Activated CD4-positive, alpha-beta T cell treated with anti-CD3 and anti-CD28 coated beads for 4 hours (primary cell): ENCODE data around the gene SPIN2A.
A peak's percentile ranks its signal among the peaks of the same experiment; 100 is the strongest.
"Not testable (repeated sequence)": the region's sequence is repeated elsewhere in the genome, so short reads cannot be mapped to it uniquely, and the experiment has no call there.

Source experiments
- DNase-seq, 2 donors: peaks; one replicate each; pipeline ENCODE4 v3.0.0-alpha.2; 2020

The SPIN2A gene

DNA sequence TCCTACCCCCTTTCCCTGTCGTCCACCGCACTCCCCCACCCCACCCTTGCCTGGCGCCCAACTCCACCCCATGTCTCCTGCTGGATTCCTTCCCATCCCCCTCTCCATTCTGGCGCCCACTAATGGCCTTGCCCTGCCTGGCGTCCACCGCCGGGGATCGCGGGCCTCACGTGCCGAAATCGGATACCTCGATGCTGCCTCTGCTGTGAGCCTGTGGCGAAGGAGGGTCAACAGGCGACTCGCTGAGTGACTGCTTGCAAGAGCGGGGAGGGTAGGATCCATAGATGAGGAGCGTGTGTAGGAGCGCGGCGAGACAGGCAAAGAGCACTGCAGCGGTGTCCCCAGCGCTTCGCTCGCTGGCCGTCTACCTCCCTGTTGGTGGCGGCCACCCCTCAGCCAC lies at the start of gene SPIN2A:
Gene SPIN2A, minus strand, starts transcription at position 325 of the 400 bp plus-strand sequence. CDS start 800 bp downstream, outside the sequence.
- not testable (repeated sequence) for DNase-seq

DNA sequence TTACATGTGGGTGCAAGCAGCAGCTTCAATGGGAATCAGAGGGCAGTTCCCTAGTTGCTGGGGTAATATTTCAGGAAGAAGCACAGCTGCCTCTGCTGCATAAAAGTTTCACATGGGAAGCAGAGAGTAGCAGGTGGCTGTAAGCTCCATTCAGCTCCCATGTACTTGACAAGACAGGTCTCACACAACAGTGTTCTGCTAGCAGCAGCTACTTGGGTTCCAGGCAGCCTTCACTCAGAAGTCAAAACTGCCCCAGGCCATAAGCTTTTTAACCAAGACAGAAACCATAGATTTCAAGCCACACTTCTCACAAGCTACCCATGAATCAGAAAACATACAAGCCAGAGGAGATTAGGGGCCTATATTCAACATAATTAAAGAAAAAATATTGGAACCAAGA lies 41.4 kb upstream of the SPIN2A start:
- no peak for DNase-seq

DNA sequence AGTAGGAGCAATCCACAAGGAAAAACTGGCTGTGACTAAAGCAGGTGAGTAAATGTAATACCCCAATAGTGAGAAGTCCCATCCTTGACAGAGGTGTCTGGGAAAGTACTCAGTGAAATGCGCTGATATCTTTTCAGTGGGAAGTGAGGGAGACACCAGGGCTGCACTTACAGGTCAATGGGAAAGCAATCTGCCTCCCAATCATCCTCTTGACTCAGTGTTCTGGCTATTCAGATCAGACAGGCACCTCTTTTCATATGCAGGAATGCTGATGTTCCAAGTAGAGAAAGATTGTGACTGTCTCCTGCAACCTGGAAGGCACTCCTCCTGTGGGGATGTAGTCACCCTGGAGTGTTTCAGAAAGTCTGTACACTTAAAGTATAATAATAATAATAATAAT lies 39.9 kb upstream of the SPIN2A start:
- no peak for DNase-seq

DNA sequence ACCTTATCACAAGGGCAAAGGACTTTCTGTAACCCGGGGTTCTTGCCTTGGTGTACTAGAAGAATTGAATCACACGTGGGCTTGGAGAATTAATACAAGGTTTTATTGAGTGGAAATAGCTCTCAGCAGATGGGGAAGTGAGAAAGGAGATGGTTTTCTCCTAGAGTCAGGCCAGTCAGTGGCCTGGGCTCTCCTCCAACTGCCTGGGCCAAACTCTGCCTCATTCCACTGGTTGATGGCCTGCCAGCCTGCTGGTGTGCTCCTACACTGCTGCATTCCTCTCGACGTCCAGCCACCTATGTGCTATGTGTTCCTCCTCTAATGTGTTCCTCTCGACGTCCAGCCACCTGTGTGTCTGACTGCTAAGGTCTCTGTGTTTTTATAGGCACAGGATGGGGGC lies 35.3 kb upstream of the SPIN2A start:
- no peak for DNase-seq

DNA sequence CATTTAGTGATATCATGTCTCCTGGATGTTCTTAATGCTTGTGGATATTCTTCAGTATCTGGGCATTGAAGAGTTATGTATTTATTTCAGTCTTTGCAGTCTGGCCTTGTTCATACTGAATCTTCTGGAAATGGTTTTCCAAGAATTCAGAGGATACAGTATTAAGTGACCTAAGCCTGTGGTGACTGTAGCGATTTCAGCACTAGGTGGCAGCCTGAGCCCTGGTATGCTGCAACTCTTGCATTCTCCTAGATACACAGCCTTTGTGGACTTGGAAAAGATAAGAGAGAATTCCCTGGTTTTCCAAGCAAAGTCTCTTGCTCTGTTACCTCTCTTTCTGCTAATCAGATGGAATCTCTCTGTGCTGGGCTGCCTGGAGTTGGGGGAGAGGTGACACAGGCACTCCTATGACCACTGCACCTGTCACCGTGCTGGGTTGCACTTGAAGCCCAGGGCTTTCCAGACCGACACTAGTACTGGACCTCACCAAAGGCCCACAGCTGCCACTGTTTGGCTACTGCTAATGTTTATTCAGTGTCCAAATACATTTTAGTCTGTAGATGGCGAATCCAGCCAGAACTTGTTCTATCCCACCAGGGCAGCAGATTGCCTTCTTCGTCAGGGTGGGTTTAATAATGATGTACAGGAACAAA lies 19.3 kb upstream of the SPIN2A start:
- no peak for DNase-seq

DNA sequence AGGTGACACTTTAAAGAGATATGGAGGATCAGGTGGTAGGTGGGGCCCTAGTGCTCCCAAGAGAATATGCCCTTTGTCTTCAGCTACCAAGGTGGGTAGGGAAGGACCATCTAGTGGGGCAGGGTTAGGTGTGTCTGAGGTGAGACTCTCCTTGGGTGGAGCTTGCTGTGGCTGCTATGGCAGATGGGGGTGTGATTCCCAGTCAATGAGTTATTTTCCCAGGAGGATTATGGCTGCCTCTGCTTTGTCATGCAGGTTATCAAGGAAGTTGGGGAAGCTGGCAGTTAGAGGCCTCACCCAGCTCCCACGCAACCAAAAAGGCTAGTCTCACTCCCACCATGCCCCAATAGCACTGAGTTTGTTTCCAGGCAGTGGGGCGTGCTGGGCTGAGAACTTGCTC lies 18.0 kb upstream of the SPIN2A start:
- no peak for DNase-seq

DNA sequence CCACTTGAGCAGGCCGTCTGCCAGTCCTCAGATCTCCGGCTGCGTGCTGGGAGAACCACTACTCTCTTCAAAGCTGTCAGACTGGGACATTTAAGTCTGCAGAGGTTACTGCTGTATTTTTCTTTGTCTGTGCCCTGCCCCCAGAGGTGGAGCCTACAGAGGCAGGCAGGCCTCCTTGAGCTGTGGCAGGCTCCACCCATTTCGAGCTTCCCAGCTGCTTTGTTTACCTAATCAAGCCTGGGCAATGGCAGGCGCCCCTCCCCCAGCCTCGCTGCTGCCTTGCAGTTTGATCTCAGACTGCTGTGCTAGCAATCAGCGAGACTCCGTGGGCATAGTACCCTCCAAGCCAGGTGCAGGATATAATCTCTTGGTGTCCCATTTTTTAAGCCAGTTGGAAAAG lies 15.0 kb upstream of the SPIN2A start:
- not testable (repeated sequence) for DNase-seq

DNA sequence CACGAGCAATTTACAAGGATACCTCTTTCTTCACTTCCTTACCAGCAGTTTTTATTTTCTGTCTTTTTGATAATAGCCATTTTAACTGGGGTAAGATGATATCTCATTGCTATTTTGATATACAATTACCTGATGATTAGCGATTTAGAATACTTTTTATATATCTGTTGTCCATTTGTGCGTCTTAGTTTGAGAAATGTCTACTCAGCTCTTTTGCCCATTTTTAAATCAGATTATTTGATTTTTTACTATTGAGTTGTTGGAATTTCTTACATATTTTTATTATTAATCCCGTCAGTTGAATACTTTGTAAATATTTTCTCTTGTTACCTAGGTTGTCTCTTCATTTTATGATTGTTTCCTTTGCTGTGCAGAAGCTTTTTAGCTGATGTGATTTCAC lies 1.5 kb upstream of the SPIN2A start:
- no peak for DNase-seq

DNA sequence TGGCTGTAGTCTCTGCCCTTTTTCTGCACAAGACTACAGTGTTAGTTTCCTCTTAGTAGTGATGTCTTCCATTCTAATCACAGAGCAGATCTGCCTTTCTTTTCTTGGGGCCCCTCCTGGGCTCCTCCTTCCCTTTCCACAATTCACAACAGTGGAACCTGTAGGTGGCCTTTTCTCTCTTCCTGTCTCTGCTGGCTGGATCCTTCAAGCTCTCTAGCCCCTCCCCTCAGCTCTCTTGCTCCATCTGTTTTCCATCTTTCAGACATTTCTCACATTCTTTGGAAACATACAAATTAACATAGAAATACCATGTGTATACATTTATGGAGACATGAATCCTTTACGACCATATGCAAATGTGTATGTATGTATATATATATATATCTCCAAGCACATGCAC lies 304 bp upstream of the SPIN2A start:
- DNase-seq, result no peak

DNA sequence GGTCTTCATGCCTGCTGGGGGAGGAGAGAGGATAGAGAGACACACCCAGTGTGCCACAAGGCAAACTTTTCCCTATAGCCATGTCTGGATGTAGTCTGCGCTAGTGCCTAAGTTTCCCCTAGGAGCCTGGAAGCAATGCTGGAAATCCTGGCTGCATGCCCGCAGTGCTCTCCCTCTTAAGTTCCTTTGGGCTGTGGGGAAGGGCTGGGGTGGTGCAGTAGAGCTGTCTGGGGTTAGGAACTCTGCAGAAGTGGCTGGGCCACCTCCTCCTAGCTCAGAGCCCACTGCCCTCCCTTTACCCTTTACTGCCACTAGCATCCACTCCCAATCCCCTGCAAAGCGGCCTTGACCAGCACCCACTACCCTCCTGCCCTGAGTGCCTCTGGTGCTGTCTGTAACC lies 608 bp downstream of the SPIN2A start:
- not testable (repeated sequence) for DNase-seq

DNA sequence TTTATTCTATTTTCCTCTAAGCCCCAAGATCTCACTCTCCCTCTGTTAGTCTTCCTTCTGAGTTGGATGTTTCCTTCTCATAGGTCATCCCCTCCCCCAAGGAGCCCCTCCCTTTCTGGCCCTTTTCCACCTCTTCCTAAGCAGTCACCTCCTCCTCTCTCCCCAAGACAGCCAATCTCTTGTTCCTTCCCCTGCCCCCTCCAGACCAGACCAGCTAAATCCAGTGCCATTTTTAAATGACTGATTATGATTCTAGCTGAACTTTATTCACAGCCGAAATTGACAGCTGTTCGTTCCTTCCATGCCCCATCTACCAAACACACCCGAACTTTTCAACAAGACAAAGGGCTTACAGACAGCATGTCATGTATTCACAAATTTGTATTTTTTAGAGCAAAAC lies 1.9 kb downstream of the SPIN2A start:
- no peak for DNase-seq

DNA sequence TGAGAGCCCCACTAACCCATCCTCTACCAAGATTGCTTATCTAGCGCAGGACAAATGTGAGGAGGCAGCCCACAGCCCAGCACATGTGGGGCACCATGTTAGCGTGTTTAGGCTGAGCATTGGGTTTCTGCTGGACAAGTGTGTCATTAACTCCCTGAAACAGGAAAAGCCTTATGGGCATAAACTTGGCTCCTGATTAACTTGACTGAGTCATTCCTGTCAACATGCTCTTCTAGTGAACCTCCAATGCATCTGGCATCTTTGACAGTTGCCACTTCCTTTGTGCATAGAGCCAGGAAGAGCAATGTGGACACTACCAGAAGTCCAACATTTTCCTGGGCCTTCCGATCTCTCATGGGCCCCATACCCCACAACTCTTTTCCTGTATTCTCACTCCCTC lies 2.5 kb downstream of the SPIN2A start:
- no peak for DNase-seq

DNA sequence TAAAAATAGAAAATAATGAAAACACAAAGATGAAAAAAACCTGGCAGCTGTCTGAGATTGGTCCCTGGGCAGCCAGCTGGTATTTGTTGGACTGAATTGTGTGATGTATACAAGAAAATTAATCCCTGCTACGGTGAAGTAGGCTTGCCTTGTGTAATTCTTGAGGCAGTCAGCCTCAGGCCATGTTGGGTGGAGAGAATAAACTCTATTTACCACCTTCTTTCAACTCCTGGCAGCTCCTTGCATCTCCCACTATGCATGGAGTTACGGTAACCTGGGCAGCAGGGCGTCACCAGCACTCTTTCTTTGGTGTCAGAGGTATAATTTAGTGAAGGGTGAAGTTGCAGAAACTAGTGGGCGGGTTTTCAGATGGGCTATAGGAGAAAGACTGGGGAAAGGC lies 3.5 kb downstream of the SPIN2A start:
- DNase-seq, result no peak

DNA sequence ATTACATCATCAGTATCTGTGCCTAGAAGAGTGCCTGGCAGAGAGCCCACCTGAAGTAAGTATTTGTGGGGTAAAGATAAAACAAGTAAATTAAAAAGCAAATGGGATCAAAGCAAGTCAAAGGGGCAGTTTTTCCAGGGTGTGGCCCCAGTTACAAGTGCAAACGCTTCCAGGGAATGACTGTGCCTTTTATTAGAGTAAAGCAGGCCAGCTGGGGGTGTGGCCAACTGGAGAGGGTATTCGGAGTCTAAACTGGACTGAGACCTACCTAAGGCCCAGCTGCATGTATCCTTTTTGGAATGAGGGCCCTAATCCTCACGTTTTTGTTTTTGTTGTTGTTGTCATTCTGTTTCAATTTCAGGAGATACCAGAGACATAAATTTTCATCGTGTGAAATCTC lies 3.9 kb downstream of the SPIN2A start:
- DNase-seq, result not testable (repeated sequence)

DNA sequence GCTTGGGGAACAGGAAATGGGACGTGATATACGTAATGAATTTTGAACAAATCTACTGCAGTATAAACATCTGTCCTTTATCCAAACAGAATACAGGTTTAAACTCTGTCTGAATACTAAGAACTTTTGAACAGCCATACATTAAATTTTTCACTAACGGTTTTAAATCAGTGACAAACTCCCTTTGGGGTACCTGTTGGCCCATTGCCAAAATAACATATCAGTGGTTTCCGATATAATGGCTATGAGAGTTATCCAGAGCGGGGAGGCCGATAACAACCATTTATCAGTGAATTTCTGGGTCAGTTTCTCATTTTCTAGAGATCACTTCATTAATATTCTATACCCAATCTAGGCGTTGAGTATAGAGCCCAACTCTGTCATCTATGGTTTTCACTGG lies 5.2 kb downstream of the SPIN2A start:
- DNase-seq, result no peak

DNA sequence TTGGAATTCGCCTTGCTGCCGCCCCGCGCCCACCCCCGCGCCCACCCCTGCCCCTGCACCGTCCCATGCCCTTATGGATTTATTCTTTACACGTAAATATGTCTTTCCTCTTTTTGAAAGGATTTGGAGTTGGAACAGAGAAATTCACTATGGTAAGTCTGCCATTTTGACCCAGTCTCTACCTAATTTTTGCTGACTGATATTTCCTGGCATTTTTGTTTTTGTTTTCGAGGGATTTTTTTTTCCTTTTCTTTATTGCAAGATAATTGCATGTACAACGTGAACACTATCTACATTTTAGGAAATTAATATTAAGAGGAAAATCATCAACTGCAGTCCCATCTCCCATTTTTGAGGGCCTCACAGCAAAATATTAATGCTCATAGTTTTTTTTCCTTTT lies 15.4 kb downstream of the SPIN2A start:
- DNase-seq, result no peak

DNA sequence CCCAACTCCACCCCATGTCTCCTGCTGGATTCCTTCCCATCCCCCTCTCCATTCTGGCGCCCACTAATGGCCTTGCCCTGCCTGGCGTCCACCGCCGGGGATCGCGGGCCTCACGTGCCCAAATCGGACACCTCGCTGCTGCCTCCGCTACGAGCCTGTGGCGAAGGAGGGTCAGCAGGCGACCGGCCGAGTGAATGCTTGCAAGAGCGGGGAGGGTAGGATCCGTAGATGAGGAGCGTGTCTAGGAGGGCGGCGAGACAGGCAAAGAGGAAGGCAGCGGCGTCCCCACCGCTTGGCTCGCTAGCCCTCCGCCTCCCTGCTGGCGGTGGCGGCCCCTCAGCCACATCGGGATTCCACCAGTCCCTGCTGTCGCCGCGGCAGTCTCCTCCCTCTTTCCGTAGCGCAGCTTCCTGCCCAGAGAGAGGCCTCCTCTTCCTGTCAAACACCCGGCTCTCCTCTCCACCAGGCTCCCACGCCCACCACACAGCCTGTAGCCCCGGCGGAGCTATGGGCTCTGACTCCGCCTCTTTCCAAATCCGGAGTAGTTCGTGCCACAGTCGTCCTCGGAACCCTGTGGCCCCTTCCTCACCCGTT lies 15.9 kb downstream of the SPIN2A start, which contains the start of gene SPIN2B:
Gene SPIN2B, minus strand, starts transcription at position 387 of the 594 bp plus-strand sequence.
- DNase-seq, result peak; percentile 67 to 75

DNA sequence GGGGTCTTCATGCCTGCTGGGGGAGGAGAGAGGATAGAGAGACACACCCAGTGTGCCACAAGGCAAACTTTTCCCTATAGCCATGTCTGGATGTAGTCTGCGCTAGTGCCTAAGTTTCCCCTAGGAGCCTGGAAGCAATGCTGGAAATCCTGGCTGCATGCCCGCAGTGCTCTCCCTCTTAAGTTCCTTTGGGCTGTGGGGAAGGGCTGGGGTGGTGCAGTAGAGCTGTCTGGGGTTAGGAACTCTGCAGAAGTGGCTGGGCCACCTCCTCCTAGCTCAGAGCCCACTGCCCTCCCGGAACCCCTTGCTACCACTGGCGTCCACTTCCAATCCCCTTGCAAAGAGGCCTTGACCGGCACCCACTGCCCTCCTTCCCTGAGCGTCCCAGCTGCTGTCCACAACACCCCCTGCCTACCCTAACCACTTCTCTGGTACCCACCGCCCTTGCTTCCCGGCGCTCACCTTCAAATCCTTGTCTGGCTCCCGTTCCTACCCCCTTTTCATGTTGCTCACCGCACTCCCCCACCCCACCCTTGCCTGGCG lies 16.5 kb downstream of the SPIN2A start:
- DNase-seq, result not testable (repeated sequence)

DNA sequence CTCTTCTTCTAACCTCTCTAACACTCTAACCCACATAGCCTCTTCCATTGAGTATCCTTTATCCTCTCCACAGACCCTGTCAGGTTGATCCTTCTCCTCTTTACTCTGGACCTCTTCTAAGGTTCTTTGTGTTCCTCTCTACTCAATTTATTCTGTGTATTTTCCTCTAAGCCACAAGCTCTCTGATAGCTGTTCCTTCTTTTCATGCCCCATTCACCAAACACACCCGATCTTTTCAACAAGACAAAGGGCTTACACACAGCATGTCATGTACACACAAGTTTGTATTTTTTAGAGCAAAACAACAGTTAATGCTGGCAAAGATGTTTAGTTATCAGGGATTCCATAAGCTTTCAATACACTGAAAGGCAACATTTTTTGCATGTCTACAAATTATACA lies 17.8 kb downstream of the SPIN2A start:
- DNase-seq, result no peak

DNA sequence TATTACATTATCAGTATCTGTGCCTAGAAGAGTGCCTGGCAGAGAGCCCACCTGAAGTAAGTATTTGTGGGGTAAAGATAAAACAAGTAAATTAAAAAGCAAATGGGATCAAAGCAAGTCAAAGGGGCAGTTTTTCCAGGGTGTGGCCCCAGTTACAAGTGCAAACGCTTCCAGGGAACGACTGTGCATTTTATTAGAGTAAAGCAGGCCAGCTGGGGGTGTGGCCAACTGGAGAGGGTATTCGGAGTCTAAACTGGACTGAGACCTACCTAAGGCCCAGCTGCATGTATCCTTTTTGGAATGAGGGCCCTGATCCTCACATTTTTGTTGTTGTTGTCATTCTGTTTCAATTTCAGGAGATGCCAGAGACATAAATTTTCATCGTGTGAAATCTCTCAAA lies 19.6 kb downstream of the SPIN2A start:
- DNase-seq, result not testable (repeated sequence)

DNA sequence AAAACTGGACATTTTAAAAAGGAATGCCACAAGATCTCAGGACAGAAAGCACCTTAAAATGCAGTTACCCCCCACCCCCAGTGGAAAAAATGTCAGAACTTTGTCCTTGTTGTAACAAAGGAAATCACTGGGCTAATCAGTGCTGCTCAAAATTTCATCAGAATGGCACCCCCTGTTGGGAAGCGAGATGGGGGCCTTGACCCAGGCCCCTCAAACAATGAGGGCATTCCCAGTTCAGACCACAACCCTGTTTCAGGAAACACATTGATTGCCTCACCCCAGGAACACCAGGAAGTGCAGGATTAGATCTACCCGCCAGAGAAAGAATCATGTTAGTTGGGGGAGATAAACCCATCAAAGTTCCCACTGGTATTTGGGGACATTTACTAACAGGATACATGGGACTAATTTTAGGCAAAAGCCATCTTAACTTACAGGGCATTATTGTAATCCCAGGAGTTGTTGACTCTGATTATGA lies 32.2 kb downstream of the SPIN2A start:
- DNase-seq, result no peak

DNA sequence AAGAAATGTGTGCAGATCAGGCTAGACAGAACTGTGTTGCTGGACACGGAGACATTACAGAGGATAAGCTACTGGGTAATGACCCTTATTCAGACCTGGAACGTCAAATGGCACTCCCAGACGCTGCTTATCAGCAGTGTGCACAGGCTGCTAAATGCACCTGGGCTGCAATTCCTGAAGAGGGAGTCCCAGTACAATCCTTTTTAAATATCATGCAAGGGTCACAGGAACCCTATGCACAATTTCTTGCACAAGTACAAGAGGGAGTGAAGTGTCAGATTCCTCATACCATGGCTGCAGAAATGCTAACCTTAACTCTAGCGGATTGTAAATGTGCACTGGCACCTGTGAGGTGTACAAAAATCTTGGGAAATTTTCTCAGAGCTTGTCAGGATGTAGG lies 32.8 kb downstream of the SPIN2A start:
- no peak for DNase-seq

DNA sequence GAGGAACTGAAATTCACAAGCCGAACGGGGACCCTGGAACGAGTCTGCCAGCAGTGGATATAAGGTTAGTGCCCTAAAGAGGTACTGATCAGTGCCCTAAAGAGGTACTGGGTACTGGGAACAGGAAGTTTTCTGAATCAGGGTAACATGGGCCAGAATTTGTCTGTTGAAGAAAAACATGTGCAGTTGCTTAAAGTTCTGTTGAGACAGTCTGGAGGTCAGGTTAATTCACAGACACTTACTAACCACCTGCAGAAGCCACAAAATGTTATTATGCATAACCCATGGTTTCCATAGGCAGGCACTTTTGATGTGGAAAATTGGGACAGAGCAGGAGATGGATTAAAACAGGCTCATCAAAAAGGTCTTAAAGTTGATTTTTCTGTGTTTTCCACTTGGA lies 33.7 kb downstream of the SPIN2A start:
- DNase-seq, result no peak

DNA sequence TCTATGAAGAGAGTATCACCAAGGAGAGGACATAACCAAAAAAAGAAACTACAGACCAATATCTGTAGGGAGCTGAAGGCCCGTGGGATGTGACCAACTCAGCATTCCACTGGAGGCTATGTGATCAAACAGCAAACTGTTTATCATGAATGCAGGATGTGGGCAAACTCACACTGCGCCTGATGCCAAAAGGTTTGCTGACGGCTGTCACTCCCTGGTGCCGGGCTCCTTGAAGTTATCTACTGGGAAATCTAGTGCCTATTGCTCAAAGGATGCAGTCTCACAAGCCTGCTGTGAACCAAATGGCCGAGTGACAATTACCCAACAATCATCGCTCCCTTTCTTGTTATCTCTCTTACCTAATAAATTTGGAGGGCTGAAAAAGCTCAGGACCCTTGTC lies 34.3 kb downstream of the SPIN2A start:
- not testable (repeated sequence) for DNase-seq
